SW 1271 (cell line): ENCODE results near the gene KNSTRN.

Experiments
- DNase-seq, 2 experiments: peaks; one replicate each; lab custom pipeline; 2025; lab: John Stamatoyannopoulos, UW

KNSTRN gene

DNA sequence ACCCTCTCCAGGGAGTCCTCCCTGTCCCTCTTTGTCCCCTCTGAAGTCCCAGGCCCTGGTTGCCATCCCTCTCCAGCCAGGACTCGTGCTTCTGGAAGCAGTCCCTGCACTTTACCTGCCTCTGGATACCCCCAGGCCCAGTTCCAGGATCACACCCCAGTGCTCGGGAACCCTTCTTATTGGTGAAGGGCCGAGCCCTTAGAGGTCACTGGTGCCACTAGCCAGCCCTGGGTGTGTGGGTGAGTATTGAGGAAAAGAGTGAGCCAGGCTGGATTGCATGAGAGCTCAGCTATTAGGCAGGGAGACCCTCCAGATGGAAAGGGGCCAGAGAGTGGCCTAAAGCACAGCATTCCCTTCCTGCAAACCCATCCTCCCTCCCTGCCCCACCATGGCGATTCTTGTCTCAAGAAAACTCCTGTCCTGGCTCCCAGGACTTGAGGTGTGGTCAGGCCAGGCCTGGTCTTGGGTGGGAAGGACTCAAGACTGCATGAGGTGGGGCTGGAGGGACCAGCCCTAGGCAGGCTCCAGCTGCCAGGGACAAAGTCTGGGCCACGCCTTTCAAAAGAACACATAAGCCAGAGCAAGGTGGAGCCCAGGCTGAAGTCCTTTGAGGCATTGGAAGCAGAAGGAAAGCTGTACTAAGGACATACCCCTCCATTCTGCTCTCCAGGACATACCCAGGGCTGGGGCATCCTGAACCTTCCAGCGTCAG lies 36.5 kb upstream of the KNSTRN start:
- DNase-seq: no peak

DNA sequence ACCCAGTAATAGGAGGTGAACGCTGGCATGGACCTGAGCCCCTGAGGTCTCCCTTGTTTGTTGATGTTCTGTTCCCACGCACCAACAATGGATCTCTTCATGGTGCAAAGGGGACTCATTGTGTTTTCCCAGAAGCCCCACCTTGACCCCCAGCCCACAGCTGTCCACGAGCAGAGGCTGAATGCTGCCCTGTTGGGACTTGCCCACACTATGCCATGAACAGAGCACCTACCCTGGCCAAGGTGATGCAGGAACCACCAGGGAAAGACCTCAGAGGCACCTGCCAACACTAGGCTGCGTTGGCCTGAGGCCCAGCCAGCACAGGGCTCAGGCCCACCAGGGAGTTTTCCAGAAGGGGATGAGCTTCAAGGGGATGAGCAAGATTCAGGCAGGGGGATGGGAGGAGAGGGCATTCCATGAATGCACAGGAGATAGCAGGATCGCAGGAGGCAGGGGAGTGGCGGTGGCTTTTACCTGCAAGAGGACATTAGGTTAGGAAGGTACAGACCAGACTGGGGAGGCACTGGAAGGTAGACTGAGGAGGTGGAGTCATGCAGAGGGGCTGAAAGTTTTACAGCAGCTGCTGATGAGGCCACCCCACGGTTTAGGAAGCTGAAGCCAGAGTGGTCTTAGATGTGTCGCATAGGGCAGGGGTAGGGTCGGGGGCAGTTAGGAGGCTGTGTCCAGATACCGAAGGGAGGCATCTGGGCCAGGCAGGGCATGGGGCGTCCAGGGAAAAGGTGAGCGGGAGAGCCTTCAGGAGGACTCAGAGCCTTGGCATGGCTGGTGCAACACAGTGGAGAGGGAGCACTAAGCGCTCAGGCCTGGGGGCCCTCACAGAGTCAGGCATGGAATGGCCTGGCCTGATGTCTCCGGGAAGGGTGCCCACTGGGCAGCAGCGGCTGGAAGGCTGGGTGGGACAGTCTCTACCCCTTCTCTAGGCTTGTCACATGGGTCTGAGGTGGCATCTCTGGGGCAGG lies 35.7 kb upstream of the KNSTRN start:
- no peak for DNase-seq

DNA sequence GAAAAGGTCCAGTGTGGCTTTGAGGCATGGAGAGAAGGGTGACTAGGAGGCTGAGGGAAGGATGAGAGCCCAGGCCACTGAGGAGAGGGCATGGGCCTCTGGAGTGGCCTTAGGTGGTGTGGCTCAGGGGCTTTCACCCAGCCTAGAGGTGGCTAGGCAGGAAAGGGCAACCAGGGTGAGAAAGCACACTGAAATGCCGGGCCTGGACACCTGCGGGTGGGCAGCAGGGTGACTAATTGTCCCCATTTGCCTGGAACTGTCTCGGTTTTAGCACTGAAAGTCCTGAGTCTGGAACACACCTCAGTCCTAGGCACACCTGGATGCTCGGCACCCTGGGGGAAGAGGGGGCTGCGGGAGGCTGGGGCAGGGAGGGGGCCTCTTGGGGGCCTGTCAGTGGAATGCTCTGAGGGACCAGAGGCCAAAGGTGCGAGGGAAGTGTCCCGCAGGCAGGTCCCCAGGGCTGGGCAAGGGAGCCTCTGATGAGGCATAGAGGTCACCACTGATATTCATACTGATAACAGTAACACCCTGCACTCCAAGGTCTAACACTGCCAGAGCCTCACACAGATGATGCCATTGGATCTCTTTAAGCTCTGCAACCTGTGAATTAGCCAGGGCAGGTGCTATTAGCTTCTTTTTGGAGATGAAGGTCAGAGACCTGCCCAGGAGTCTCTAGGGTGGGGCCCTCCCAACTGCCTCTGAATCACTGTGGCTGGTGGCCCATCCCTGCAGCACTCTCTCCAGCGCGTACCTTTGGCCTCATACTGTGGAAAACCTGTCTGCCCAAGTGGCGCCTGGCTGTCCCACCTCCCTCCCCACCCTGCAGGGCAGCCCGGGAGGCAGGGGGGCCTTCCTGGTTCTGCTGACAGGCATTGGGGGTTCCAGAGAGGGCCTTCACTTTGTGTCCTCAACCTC lies 34.7 kb upstream of the KNSTRN start:
- DNase-seq: no peak

DNA sequence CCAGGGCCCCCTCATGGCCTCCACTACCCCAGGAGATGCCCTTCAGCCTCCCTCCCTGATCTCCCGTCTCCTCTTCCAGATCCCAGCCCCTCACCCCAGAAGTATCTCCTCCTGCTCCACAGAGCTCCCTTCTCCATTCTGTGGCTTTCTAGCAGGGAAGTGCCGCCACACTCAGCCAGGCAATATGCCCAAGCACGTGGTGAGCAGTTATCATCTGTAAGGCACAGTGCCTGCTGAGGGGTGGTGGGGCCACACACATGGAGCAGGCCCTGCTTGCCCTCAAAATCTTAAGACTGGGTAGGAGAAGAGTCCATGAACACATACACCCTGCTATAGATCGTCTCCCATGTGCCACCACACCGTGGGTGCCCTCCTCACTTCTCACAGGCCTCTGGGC lies 34.0 kb upstream of the KNSTRN start:
- no peak for DNase-seq

DNA sequence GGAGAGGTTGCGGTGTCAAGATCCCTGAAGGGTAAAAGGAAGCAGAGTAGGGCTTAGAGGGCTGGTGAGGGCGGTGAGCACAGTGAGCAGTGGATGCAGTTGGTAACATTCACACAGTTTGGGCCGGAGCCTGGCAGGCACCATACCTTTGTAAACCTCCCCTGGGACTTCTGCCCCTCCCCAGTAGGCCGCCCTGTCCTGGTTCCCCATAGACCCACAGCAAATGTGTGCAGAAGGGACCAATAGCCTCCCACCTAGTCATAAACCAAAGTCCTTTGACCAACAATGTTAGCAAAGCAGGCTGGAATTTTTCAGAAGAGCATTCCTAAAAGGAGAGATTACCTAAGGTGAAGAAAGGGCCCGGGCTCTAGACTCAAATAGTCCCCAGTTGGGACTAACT lies 33.4 kb upstream of the KNSTRN start:
- DNase-seq: no peak

DNA sequence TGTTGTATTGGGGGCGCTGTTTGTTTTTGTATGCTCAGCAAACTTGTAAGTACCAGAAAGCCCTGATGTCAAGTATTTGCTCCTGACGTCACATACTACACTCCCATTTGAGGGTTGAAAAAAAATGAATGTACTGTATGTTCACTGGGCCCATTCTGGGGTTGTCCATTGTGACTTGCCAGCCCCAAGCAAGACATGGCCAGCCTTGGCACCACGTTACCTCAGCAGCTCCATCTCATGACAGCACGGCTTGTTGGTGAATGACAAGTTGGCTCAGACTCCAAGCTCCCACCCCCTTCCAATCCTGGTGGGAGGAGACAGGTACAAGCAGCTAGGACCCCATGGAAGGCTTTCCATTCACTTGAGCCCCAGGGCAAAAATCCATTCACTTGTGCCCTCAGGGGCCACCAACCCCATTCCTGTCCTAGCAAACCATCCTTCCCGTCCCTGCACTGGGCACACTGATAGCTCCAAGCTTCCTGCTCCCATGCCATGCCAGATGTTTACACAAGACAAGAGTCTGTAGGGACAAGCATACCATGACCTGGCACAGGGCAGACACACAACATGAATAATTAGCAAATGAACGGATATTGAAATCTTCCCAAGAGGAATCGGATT lies 30.1 kb upstream of the KNSTRN start:
- DNase-seq: no peak

DNA sequence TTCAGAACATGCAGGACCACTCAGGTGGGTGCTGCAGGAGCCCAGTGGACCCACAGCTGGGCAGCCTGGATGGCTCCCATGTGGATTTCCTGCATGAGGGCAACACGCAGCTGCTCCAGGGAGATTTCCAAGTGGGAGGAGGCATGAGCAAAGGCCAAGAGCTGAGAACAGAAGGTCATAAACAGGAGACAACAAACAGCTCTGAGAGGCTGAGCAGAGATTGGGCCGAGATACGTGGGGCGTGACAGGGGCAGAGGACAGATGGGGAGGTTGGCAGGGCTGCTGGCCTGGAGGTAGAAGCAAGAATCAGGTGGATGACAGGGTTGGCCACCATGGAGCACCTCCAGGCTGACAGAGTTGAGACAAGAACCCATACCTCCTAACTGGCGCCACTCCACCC lies 28.8 kb upstream of the KNSTRN start:
- no peak for DNase-seq

DNA sequence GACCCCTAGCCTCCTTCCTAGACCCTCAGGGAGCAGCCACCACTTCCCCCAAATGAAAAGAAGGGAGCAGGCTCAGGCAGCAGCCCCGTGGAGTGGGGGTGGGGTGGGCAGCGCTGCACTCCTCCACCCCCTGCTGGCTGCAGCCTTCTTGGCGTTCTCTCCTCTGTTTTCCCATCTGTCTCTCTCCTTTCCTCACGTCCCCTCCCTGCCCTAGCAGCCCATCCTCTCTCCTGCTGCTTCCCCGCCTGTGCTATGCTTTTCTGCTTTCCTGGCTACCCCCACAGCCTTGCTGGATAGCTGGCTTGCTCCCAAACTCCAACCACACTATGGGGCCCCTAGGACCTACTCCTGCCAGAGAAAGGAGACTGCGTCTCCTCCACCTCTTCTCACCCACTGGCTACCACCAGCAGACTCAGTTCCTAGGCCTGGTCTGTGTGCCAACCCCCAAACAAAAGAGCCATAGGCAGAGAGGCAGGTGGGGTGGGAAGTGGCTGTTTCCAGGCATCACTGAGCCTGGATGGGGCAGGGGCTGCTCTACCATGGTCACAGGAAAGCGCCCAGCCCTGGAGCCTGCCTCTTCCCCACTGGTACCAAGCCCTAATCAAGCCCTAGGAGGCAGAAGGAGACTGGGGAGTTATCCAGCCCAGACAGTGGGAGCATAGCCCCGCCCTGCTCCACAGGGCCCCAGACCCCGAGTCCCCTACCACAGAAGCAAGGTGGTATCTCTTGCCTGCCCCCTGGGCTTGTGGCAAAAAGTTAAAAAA lies 27.9 kb upstream of the KNSTRN start:
- DNase-seq: no peak

DNA sequence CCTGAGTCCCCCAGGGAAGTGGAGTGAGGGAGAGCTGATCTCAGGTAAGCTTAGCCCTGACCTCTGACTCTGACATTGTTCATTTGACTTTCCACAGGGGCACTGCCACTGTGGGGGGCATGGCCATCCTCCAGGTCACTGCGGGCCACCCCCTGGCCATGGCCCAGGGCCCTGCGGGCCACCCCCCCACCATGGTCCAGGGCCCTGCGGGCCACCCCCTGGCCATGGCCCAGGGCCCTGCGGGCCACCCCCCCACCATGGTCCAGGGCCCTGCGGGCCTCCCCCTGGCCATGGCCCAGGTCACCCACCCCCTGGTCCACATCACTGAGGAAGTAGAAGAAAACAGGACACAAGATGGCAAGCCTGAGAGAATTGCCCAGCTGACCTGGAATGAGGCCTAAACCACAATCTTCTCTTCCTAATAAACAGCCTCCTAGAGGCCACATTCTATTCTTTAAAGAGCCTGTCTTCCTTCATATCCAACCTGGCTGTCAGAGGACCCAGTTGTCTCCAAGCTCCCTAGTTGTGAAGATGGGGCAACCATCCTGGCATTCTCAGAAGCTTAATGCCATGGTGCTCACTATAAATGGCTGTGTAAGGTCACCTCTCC lies 26.4 kb upstream of the KNSTRN start:
- no peak for DNase-seq

DNA sequence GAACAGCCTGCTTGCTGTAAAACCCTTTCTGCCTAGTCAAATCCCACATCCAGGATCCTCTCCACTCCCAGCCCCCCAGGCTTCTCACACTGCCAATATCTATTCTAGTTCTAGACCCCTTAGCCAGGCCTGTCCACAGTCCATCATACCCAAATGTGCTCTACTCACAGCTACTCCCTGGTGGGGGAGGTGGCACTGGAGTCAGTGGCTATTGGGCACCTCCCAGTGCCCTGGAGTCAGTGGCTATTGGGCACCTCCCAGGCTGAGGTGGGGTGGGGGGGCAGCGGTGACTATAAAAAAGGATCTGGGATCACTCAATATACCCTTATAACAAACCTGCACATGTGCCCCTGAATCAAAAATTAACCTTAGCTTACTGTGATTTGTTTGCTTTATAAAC lies 25.3 kb upstream of the KNSTRN start:
- no peak for DNase-seq

DNA sequence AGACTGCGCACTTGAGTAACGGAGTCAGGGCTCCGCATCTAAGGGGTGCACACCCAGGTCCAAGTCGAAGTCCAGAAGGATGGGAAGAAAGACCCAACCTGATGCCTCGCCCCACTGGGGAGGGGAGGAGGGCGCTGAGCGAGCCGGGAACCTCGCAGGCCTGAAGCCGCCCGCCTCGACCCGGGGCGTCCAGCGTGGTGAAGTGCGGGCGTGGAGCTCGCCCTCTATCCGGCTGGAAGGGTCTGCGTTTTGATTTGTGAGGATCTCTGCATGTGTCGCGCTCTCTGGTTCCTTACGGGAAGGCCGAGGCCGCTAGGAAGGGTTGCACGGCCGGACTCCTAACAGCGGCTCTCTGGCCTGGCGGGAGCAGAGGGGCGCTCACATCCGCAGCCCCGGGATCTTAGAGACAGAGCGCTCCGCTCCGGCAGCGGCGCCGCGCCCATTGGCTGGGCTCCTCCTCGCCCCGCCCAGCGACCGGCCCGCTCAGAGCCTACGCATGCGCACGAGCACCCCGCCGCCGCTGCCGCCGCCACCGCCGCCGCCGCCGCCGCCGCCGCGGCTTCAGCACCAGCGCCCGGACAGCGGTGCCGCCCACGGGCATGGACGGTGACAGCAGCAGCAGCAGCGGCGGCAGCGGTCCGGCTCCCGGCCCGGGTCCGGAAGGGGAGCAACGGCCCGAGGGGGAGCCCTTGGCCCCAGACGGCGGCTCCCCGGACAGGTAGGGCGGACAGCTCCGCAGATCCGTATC lies 24.6 kb upstream of the KNSTRN start, which contains the start of gene DISP2:
Gene DISP2 (plus strand): TSS at position 497 of the 748 bp plus-strand sequence. CDS start 103 bp downstream, at position 600.
- peak in 1 of 2 experiments; percentile 59 for DNase-seq

DNA sequence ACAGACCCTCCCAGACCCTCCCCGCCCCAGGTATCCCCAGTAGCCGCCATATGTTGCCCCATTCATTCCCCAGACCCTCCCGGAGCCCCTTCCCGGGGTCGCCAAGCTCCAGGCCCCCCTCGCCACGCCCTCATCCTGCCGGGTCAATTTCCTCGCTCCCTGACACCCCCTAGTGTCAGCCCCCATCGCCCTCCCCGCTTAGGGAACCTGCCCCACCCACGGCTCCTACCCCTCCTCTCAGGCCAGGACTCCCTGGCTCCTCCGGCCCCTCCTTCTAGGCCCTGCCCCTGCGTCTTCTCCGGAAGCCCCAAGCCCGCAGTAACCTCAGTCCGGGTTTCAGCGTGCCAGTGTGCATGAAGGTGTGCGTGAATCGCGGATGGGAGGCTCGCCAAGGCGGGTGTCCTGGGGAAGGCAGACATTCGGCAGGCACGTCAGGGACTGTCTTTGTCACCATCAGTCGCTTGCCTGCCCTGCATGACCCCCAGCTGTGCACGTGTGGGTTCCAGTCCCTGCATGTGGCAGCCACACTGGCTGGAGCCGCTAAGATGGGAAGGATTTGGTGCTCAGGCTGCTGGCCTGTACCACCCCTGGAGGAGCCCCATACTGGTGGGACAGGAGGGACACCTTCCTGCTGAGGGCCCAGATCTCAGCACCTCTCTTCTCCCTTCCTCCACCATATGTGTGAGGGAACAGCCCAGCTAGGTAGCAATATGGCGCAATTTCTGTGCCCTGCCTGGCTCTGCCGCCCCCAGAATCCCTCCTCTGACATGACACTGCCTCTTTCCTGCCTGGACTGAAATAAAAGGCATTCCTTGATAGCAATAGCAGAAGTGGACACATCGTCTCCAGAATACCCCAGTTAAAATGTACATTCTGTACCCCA lies 23.8 kb upstream of the KNSTRN start:
- DNase-seq: no peak

DNA sequence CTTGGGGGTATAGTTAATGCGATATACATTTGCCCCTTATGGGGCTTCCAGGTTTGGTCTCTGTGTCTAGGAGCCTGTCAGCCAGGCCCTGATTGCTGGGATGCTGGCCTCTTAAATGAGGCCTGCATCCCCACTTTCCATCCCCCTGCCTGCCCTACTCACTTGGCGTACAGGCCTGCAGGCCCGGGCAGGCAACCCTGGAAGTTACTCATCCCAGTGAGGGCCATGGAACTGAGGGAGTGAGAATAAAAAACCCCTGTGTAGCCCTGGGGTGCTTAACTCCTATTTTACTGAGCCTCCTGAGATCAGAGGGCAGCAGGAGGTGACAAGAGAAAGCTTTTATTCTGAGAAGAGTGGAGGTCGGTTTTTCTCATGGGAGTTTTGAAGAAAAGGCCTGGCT lies 22.5 kb upstream of the KNSTRN start:
- no peak for DNase-seq

DNA sequence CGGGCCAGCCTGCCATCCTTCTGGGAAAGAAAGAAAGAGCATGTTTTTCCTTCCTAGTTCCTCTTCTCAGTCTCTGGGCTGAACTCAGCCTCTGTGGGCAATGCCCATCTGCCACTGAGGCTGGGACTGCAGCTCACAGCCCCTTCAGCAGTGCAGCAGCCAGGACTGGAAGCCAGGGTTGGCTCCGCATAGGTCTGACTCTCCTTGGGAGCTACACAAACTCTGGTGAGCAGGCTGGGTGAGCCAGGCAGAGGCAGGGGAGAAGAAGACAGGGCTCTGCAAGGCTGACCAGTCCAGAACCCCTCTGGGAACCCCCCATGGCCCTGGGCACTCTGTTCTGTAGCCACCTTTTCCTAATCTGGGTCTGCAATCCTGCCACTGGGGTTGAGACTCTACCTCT lies 20.9 kb upstream of the KNSTRN start:
- DNase-seq: no peak

DNA sequence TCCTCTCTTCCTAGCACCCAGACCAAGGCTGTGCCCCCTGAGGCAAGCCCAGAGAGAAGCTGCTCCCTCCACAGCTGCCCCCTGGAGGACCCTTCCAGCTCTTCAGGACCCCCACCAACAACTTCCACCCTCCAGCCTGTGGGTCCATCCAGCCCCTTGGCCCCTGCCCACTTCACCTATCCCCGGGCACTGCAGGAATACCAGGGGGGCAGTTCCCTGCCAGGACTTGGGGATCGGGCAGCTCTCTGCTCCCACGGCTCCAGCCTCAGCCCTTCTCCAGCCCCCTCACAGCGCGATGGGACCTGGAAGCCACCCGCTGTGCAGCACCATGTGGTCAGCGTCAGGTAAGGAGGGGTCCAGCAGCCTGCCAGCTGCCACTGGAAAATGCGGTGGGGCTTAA lies 18.9 kb upstream of the KNSTRN start:
- DNase-seq: no peak

DNA sequence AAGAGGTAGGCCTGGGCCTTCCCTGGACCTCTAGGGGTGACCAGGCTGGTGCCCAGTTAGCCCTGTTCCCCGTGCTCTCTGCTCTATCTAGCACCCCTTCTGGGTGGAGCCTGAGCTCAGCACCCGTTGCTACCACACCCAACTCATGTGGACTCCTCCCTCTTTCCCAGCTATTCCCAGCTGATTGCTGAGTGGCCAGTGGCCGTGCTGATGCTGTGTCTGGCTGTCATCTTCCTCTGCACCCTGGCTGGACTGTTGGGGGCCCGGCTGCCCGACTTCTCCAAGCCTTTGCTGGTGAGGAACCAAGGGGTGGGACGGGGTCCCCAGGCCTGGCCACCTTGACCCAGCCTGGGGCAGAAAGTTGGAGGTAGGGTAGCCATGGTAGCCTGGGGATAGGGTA lies 18.3 kb upstream of the KNSTRN start:
- DNase-seq: no peak

DNA sequence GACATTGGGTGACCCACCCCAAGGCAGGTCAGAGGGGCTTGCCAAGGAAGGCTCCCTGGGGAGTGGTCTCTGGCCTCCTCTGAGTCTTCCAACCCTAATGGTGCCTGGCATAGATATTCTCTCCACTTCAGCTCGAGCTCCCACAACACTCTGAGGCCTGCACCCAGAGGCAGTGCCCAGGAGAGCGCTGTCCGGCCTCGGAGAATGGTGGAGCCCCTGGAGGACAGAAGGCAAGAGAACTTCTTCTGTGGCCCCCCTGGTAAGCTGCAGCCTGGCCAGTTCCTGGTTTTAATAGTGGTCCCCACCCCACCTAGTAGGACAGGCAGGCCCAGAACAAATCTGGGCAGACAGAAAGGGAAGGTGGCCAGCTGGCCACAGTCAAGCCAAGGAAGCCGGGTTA lies 17.5 kb upstream of the KNSTRN start:
- no peak for DNase-seq

DNA sequence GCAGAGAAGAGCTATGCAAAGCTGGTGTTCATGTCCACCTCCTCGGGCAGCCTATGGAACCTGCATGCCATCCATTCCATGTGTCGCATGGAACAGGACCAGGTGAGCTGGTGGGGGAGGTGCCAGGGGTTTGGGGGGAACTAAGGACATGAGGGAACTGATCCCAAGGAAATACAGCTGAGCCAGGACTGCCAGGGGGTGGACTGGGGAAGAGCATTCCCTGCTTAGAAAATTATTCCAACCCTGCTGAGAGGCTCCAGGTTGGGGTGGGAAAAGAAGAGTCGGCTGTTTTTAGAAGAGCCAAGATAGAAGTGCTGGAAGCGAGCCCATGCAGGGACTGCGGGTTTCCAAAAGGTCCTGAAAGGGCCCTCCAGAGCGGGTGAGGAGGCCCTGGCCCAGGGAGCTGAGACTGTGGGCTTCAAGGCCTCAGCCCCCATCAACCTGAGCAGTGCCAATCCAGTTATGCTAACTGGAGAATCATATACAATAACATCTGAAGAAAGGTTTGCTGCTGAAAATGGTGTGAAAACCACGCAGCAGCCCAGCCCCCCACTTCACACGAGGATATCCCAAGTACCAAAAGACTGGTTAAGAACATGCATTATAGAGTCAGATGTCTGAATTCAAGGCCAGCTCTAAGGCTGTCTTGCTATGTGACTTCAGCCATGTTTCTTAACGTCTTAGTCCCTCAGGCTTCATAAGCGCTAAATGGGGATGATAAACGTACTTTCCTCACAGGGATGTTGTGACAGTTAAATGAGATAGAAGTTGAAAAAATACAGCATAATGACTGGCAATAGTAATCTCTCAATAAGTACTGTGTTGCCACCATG lies 16.7 kb upstream of the KNSTRN start:
- DNase-seq: no peak
